Smooth muscle cell of the coronary artery (primary cell): Measurements from ENCODE around the gene SYPL1. TPM values are rescaled to one million over a fixed set of nuclear protein-coding genes. Genes with fewer than 3 reads are reported as not detected.

Experiments used
- total RNA-seq: library from RNA; depleted of rRNA; stranded (reverse); fragments of >200 nt; gene quantifications from 2 replicates; pipeline ENCODE4 v1.2.3, GENCODE V29; 2014; ENCODE audit warnings: low replicate concordance

SYPL1 gene
- total RNA-seq, result 23.8 and 27.4 TPM in 2 replicates

GRCh38 chr7:106112118-106112971 is at the start of gene SYPL1:
SYPL1 (minus strand) TSS chr7:106112312; CDS start chr7:106112208, 104 bp downstream.

Other genes with a start within 250 kb of the SYPL1 start
- 3.3 and 8.2 TPM in 2 replicates for gene ATXN7L1, start 235.7 kb downstream of the SYPL1 start, total RNA-seq
- gene CDHR3, start 149.0 kb downstream of the SYPL1 start, total RNA-seq, result 1.4 and 12.8 TPM in 2 replicates
- 29.1 and 153 TPM in 2 replicates for gene NAMPT, start 172.7 kb upstream of the SYPL1 start, total RNA-seq